ENCODE results near the gene ADAM15.

The ADAM15 gene

DNA sequence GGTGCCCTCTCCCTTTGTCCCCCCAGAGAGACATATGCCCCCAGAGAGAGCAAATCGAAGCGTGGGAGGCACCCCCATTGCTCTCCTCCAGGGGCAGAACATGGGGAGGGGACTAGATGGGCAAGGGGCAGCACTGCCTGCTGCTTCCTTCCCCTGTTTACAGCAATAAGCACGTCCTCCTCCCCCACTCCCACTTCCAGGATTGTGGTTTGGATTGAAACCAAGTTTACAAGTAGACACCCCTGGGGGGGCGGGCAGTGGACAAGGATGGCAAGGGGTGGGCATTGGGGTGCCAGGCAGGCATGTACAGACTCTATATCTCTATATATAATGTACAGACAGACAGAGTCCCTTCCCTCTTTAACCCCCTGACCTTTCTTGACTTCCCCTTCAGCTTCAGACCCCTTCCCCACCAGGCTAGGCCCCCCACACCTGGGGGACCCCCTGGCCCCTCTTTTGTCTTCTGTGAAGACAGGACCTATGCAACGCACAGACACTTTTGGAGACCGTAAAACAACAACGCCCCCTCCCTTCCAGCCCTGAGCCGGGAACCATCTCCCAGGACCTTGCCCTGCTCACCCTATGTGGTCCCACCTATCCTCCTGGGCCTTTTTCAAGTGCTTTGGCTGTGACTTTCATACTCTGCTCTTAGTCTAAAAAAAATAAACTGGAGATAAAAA, 35.9 kb downstream of the ADAM15 start:
- no peak for DNase-seq (ENCODE audit: low spot score)

- DNase-seq (ENCODE audit: low spot score), result peak; percentile 84
Measured at GRCh38 chr1:155091071-155092051, 40.2 kb downstream of the ADAM15 start.

GRCh38 chr1:155092131-155092530, 41.0 kb downstream of the ADAM15 start:
- no peak for DNase-seq (ENCODE audit: low spot score)

DNA sequence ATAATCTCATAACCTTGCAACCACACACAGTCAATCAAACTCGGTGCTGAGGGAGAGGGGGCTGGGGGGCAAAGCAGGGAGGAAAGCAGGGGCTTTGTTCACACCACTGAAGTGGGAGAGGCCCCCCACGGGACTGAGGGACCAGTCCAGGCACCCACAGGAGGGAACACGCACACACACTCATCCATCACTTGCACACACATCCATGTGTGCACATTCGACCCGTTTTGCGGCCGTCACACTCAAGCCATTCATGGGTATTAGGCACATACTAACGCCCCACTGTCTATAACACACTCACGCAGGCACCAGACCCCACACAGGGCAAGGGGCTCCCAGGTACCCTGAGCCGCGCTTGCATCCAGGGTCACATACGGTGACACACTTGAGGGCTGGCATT, 41.5 kb downstream of the ADAM15 start:
- no peak for DNase-seq (ENCODE audit: low spot score)

DNA sequence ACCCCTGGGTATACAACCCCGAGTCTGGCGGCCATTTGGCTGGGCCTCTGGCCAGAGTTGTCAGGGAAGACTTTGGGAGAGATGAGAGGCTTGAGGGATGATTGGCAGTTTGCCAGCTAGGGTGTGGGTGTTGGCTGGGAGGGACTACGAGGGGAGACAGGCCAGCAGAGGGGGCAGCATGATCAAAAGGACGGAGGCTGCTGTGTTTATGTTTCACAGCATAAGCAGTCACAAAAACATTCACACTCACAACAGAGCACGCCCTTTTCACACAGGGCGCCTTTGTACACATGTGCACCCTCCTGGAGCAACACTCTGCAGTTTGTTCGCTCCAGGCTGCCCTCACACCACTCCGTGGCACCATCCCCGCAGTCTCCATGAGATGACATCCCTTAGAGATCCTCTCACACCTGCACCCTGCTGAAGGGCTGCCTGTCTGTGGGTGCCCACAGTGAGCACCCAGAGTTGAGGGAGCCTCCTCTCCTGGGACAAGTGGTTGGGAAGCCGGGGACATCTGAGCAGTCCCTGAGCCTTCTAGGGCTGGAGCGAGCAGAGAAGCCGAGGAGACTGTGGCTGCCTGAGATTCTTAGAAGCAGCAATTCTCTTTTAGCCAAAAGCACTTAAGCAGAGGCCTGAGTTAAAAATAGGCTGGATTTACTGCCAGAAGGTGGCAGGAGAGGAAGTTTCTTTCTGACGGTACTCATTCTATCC, 43.0 kb downstream of the ADAM15 start:
- DNase-seq (ENCODE audit: low spot score), result no peak

- no peak for DNase-seq (ENCODE audit: low spot score)
Measured at GRCh38 chr1:155094622-155094948, 43.5 kb downstream of the ADAM15 start.

GRCh38 chr1:155099331-155099730, 48.2 kb downstream of the ADAM15 start:
- DNase-seq (ENCODE audit: low spot score), result no peak

- no peak for DNase-seq (ENCODE audit: low spot score)
Measured at GRCh38 chr1:155103325-155103724, 52.2 kb downstream of the ADAM15 start.

DNA sequence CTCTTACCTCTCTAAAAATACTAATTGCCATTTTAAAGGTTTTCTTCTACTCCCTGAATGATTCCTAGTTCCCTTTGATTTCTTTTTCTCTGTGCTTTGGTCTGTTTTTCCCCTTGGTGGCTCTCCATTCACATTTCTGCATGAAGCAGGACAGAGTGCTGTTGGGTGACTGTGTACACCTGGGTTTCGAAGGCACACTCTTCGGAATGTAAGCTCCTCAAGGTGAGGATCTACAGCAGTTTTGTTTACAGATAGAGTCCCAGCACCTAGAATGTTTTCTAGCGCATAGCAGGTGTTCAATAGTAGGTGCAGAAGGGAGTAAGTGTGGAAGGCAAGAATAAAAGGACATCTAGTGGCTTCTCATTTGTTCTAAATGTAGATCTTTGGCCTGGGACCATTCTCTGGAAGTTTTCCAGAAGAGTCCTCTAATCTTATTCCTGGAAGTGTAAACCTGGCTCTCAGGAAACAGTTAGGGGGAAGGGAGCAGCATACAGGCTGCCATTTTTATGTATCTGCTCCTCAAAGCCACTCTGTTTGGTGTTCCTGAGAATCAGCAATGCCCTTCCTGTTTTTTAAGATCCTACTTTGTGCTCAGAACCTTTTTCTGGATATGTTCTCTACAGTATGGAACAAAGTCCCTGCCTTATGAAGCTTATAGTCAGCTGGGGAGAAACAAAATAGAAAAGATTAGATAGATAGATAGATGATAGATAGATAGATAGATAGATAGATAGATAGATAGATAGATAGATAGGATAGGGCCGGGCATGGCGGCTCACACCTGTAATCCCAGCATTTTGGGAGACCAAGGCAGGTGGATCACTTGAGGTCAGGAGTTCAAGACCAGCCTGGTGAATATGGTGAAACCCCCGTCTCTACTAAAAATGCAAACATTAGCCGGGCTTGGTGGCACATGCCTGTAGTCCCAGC, 53.8 kb downstream of the ADAM15 start:
- no peak for DNase-seq (ENCODE audit: low spot score)

GRCh38 chr1:155105604-155106011, 54.5 kb downstream of the ADAM15 start:
- no peak for DNase-seq (ENCODE audit: low spot score)

DNA sequence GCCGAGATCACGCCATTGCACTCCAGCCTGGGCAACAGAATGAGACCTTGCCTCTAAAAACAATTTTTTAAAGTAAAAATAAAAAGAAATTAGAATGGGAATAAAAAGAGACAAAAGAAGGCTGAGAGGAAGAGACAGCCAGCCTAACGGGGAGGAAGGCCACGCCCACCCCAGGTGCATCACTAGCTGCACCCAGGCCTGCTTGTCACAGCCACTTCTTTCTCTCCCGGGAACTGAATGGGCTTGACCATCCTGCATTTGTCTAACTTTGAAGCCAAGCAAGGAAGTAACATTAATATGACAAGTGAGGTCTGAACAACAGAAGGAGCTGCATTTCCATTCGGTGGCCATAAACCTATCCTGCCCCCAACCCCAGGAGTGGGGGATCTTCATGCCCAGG, 55.7 kb downstream of the ADAM15 start:
- no peak for DNase-seq (ENCODE audit: low spot score)

- no peak for DNase-seq (ENCODE audit: low spot score)
Measured at GRCh38 chr1:155107309-155108264, 56.5 kb downstream of the ADAM15 start.

DNA sequence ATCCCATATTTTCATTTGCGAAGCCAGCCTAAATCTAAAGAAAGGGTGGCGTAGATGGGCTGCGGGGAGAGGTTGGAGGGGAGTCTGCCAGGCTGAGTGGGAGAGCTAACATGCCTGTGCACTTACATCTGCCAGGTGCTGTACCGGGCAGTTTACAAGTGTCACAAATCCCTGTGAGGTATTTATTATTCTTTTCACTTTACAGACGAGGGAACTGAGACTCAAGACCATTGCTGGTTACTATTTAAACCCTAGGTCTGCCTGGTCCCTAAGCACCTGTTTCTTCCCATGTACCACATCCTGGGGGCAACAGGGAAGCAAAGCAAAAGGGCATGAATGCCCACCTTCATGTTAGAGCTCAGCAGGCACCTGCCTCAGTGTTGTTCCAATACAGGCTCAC, 57.2 kb downstream of the ADAM15 start:
- DNase-seq (ENCODE audit: low spot score), result no peak

- DNase-seq (ENCODE audit: low spot score), result no peak
Measured at GRCh38 chr1:155110381-155110780, 59.3 kb downstream of the ADAM15 start.

GRCh38 chr1:155110826-155111225, 59.7 kb downstream of the ADAM15 start:
- DNase-seq (ENCODE audit: low spot score), result no peak

Measured in hepatic stellate cell (primary cell).